Ramos (cell line): ENCODE results near the gene OSGEP.

ENCODE experiments used
- in situ Hi-C: fragments of 300-500 bp; cut with MboI; formaldehyde crosslinking; loops from one replicate; pipeline ENCODE4 v1.14.3; 2022; ENCODE audit warnings: low sequenced_read_pairs; ENCODE audit not compliant: unreplicated experiment

The OSGEP gene

GRCh38 chr14:20454516-20455354 is at the start of gene OSGEP, which contains the start of gene APEX1:
Gene OSGEP, minus strand, starts transcription at chr14:20454812. Its CDS starts 129 bp downstream, at chr14:20454683.
Gene APEX1, plus strand, starts transcription at chr14:20455226. Its CDS starts 420 bp downstream, at chr14:20455646.
- in situ Hi-C loops = no loop called here

DNA sequence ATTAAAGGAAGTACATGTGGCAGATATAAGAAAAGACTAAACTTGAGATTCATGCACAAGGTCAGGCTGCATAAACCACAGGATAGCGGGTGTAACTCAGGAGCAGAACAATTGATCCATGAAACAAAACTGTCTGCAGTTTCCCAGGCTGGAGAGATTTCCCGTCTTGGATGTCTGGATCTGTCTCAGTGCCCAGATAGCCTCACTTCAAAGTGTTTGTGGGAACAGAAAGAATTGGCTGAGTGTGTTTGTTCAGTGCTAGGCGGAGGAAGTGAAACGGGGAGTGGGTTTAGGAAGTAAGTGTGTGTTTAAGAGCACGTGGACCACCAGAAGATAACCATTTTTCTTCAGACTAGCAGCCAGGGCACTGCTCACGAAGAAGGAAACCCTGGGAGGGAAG is 49.3 kb upstream of the OSGEP start:
- in situ Hi-C loops = no loop called here

- in situ Hi-C loops = no loop called here
Observed at GRCh38 chr14:20501346-20501745, 46.7 kb upstream of the OSGEP start.

GRCh38 chr14:20499881-20500280 is 45.3 kb upstream of the OSGEP start:
- in situ Hi-C loops = no loop called here

DNA sequence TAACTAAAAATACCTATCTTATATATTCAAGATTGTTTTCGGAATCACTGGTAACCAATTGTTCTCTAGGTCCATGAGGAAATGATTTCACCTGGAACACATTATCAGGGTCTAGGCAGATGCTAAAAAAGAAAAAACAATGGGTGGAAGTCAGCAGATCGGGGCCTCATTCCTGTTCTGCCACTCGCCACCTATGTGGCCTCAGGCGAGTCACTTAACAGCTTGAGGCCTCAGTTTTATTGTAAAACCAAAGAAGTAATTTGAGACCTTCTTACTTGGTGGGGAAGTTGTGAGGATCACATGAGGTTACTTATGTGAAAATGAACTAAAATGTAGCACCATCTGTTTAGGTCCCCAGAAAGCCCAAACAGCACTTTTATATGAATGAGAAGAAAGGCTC is 44.5 kb upstream of the OSGEP start:
- in situ Hi-C loops = no loop called here

DNA sequence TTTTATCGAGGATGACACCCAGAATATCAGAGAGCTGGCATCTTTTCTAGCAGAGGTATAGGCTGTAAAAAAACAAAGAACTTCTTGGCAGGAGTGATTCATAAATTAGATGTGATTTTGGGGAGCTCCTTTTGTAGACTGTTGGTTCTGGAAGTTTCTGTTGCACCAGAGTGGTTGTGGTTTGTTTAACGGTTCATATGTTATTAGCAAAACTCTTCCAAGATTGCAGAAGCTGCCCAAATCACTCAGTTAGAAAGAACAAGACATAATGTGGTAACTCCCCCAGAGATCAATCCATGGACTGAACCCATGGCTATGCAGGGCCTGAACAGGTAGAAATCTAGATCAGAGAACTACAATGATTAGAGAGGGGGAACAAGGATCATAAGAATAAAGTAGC is 44.0 kb upstream of the OSGEP start:
- in situ Hi-C loops = no loop called here

GRCh38 chr14:20494935-20495766 is 40.5 kb upstream of the OSGEP start:
- in situ Hi-C loops = no loop called here

DNA sequence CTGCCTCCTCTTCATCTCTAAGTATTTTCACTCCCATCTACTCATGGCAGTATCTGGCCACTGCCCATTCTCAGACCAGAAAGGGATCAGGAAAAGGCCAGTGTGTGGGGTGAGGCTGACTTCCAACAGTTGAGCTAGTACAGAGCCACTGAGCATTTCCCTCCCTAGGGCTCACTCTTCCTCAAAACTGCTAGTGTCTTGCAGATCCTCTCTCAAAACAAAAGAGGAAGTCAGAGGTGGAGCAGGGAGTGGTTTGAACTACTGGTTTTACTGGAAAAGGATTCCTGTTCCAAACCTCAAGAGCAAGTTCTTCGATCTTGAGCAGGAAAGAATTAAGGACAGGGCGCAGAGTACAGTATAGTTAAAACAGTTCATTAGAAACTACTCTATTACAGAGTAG is 39.0 kb upstream of the OSGEP start:
- in situ Hi-C loops = no loop called here

- in situ Hi-C loops = no loop called here
Observed at GRCh38 chr14:20492486-20492885, 37.9 kb upstream of the OSGEP start.

GRCh38 chr14:20490563-20490962 is 36.0 kb upstream of the OSGEP start:
- in situ Hi-C loops = no loop called here

- in situ Hi-C loops = no loop called here
Observed at GRCh38 chr14:20489093-20489994, 34.7 kb upstream of the OSGEP start.

- in situ Hi-C loops = no loop called here
Observed at GRCh38 chr14:20487396-20487725, 32.7 kb upstream of the OSGEP start.

- in situ Hi-C loops = no loop called here
Observed at GRCh38 chr14:20486684-20487395, 32.2 kb upstream of the OSGEP start.

- in situ Hi-C loops = no loop called here
Observed at GRCh38 chr14:20485900-20486299, 31.3 kb upstream of the OSGEP start.

DNA sequence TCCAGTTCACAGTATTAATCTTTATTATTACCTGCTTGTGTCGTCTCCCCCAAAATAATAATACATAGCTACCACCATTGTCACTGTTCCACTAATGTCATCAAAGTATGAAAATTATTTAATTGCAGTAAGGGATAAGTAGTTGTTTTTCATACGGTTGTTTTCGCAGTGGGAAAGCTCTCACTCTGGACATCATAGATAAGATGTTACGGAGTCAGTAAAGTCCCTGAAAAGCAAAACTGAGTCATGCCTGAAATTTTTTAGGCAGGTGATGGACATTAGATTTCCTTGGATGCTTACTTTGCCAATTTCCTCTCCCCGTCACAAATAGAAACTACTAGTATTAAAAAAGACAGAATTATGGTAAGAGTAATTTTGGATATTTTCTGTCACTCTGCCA is 27.8 kb upstream of the OSGEP start:
- in situ Hi-C loops = no loop called here

DNA sequence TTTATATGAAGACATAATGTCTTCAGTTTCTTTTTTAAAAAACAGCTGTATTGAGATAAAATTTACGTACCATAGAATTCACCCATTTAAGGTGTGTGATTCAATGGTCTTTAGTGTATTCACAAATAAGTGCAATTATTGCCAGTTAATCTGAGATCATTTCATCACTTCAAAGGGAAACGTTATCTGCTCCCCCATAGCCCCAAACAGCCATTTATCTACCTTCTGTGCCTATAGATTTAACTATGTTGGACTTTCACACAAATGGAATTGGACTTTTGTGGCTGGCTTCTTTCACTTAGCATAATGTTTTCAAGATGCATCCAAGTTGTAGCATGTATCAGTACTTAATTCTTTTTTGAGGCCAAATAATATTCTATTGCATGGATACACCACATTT is 24.3 kb upstream of the OSGEP start:
- in situ Hi-C loops = no loop called here

DNA sequence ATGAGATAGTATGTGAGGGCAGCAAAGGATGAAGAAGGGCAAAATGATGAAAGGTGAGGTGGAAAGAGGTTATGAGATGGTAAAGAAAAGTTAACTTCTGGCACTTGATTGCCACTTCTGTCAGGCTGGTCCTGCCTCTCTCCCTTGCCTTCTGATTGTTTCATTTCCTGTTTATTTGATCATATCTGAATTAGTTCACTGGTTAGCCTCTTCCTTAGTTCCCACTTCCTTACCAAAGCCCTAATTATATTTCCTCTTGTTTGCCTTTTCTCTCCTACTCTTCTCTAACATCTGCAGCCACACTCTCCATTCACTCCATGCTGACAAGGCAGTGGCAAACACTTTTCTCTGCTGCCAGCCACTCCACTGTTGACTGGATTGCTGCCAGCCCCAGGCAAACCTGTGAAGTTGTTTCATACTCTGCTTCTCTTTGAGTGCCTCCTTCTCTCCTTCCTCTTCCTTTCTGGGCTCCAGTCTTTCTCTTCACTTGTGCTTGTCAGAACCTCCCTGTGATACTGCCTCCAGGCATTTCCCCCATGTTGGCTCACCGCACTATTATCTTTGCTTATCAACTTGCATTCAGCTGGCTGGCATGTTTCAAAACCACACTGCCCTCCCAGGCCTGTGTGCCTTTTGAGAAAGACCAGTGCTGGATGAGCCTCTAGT is 22.7 kb upstream of the OSGEP start:
- in situ Hi-C loops = no loop called here

GRCh38 chr14:20476776-20477175 is 22.2 kb upstream of the OSGEP start:
- in situ Hi-C loops = no loop called here

DNA sequence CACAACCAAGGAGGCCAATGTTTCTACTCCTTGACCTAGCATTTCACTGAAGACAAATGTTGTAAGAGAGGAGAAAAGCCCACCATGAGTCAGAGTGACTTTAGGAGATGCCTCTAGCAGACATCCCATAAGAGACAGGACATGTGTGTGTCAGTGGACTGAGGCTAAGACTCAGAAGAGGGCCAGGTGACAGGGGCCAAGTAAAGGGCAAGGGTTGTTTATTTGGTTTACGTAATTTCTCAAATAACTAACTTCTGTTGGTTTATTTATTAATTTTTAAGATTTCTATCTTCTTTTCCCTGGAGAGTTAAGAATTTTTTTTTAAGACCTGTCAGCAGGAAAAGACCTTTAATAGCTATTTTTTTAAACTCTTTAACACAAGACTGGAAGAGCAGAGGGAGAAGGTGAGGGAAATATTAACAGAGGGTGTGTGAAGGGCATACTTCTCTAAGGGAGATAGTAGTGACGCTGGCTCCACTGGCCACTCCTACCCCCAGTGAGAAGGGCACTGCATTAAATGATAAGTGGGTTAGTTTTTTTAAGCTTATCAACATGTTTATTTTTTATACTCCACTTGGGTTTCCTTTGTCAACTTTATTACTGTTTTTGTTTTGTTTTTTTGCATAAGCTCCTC is 18.0 kb upstream of the OSGEP start:
- in situ Hi-C loops = no loop called here
